Measurements from ENCODE around the gene TLR10.

GRCh38 chr4:38814386-38814785, 31.6 kb upstream of the TLR10 start:
- TF ChIP-seq CTCF (IDR thresholded peaks at IDR 0.05; ENCODE audit: low read length) (no peak), EZH2 (optimal IDR thresholded peaks at IDR 0.05; ENCODE audit: low read depth, low read length) (no peak), EZH2phosphoT487 (IDR thresholded peaks at IDR 0.05; ENCODE audit: low read length) (no peak)
